Stimulated activated naive CD4-positive, alpha-beta T cell treated with Interleukin-2 at 50 U/mL for 16 hours (primary cell): ENCODE results near the gene KIFAP3.
"Not testable (repeated sequence)": the region's sequence is repeated elsewhere in the genome, so short reads cannot be mapped to it uniquely, and the experiment has no call there.

Source experiments
- DNase-seq: peaks from one replicate; lab custom pipeline; 2025; lab: John Stamatoyannopoulos, UW

Gene KIFAP3

DNA sequence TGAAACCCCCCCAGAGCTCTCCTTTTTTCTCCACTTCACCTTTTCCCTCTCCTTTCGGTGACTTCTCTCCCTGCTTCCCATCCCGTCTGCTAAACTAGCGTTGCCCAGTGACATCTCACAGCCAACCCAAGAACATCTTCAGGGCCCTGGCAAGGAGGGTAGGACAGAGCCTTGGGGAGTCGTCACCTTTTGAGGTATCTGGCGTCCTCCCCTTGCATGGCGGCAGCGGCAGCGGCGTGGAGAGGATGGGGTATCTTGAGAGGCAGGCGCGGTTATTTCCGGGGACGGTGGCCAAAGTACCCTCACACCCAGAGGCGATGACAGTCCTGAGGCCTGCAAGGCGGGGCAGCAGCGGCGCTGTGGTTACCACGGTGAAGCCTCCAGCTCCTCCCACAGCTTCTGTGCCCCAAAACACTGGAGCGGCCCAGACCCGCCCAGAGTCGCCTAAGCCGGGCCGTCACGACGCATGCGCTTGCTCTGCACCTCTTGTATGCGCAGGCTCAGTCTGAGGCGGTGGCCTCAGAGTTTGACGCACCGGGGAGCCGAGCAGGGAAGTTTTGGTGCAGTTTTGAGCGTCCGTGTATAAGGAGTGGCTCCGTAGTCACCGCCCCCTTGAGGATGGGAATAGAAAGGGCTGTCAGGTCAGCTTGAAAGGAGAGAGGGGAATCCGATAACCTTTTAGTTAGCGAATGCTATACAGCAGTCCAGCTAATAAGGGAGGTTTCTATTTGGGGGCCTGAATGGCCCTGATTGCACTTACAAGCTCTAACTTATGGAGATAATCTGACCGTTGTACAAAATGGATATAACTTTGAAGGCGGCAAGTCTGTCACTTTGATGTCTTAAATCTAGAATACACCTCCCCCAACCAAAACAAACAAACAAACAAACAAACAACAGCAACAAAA, at the start of gene KIFAP3:
Gene KIFAP3, minus strand, starts transcription at position 446 of the 908 bp plus-strand sequence. Its CDS starts 228 bp downstream, at position 218.
- DNase-seq, result peak; percentile 94

- no peak for DNase-seq
These were observed 47.9 kb upstream of the KIFAP3 start for GRCh38 chr1:170122366-170122765.

DNA sequence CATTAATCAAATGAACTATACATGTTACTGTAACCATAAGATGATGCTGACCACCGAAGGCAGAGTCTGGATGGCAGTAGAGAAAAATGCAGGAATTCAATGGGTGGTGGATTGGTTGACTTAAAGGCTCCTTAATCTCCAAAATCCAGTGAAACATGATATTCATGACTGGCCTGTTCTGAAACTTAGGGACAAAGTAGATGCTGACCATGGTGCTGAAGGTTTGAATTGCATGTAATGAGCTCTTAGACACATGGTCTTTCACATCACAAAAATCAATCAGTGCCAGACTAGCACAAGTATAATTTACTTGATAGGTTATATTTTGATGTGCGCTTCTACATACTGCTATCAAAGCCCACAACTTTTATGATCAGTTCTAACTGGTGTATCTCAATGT, 40.4 kb upstream of the KIFAP3 start:
- no peak for DNase-seq

DNA sequence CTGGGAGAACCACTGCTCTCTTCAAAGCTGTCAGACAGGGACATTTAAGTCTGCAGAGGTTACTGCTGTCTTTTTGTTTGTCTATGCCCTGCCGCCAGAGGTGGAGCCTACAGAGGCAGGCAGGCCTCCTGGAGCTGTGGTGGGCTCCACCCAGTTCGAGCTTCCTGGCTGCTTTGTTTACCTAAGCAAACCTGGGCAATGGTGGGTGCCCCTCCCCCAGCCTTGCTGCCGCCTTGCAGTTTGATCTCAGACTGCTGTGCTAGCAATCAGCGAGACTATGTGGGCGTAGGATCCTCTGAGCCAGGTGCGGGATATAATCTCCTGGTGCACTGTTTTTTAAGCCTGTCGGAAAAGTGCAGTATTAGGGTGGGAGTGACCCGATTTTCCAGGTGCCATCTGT, 38.6 kb upstream of the KIFAP3 start:
- DNase-seq, result not testable (repeated sequence)

DNA sequence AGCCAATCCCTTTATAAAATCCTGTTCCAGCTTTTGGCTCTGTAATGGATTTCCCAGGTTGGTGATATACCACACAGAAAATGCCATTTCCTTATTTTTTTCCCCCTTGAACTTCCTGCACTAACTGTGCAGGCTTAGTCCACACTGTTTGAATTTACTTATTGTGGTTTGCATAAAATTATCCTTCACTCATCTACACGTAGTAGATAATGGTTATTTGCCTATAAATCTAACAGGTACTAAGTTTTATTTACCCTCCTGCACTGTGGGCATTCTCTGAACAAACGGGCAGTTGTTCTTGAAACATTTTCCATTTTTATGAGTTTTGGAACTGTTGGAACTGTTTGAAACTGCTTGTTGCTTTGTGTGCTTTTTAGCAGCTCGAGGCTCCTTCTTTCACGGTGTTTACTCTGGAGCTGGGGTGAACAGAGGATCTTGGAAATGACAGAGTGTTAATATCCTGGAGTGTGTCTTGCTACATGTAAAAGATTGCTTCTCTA, 23.0 kb upstream of the KIFAP3 start:
- DNase-seq, result no peak

GRCh38 chr1:170096806-170097340, 22.4 kb upstream of the KIFAP3 start:
- no peak for DNase-seq

- no peak for DNase-seq
These were observed 21.7 kb upstream of the KIFAP3 start for GRCh38 chr1:170095976-170096748.

GRCh38 chr1:170094697-170095616, 20.5 kb upstream of the KIFAP3 start:
- DNase-seq, result not testable (repeated sequence)

DNA sequence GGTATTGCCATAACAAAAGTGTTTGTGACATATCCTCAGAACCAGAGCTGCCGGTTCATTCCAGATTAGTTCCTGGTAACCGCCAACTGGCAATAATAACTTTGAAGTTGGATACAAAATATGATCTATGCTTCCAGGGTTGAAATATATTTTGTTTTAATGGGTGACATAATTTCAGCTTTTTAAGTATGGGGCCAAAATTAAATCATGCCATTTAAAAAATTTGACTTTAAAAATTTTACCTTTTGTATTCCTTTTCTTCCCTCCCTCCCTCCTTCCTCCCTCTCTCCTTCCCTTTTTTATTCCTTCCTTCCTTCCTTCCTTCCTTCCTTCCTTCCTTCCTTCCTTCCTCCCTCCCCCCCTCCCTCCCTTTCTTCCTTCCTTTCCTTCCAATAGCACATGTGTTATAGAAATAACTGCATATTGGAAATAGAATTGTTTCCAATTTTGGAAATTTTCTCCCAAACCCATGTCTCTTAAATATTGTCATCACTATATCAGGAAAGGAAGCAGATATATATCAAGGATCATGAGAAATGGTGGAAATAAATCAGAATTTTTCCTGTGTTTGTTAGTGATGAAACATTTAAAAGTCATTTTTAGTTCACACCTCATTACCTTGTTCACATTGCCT, 12.0 kb upstream of the KIFAP3 start:
- no peak for DNase-seq

GRCh38 chr1:170085091-170085490, 10.6 kb upstream of the KIFAP3 start:
- DNase-seq, result no peak

DNA sequence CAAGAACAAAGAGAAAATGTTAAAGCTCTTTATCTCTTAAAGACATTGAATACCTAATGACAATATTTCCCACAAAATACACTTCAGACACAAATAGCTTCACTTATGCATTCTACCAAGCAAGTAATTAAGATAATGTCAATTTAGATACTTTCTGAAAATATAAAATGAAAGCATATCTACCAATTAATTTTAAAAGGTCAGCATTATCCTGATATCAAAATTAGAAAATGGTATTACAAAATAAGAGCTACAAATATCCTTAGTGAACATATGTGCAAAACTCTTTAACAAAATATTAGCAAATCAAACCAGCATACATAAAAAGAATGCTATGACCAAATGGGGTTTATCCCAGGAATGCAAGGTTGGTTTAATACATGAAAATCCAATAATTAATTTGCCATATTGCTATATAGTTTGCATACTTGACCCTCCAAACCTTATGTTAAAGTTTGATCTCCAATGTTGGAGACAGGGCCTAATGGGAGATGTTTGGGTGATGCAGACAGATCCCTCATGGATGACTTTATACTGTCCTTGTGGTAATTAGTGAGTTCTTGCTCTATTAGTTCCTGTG, 4.2 kb upstream of the KIFAP3 start:
- no peak for DNase-seq

GRCh38 chr1:170077926-170078325, 3.4 kb upstream of the KIFAP3 start:
- DNase-seq, result no peak

GRCh38 chr1:170076952-170077351, 2.5 kb upstream of the KIFAP3 start:
- DNase-seq, result not testable (repeated sequence)

GRCh38 chr1:170076199-170076598, 1.7 kb upstream of the KIFAP3 start:
- no peak for DNase-seq

DNA sequence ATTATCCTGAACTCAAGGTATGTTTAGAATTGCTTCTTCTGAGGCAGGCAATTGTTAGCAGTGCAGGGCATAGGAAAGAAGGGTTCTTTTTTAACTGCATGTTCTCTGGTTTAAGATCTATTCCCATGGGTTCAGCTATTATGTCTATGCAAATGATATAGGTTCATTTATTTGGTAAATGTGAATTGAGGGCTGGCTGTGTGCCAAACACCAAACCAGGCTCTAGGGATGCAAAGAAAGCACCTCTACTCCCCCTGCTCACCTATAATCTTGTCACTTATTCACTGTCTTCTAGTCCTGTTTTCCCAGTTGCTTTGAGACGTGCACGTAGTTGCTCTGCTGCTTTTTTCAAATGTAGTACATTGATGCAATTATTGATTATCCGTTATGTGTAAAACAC, 691 bp upstream of the KIFAP3 start:
- DNase-seq, result no peak

- no peak for DNase-seq
These were observed 624 bp downstream of the KIFAP3 start for GRCh38 chr1:170073893-170074249.

- DNase-seq, result no peak
These were observed 3.1 kb downstream of the KIFAP3 start for GRCh38 chr1:170071378-170071777.

- DNase-seq, result no peak
These were observed 5.6 kb downstream of the KIFAP3 start for GRCh38 chr1:170068923-170069322.

DNA sequence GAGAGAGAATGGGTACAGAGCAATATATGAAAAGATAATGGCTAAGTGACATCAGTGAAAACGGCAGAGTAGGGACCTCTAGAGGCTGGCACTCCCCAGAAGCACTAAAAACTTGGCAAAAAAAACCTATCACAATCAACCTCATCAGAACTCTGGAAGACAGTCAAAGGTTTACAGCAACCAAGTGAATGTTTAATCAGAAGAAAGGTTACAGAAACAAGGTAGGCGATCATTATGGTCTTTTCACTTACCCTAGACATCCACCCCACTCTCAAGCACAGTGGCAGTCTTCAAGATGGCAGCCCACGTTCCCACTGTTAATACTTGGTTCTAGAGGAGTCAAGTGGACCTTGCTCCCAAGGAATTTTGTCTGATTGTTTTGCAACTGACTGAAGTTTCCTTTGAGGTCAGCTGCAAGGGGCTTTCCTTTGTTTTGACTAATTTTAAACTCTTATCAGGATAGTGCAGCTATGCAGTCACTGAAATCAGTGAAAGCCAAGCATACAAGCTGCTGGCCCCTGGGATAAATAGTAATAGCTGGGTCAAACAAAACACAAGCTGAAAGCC, 7.2 kb downstream of the KIFAP3 start:
- DNase-seq, result no peak

GRCh38 chr1:170064821-170065220, 9.7 kb downstream of the KIFAP3 start:
- no peak for DNase-seq
